ENCODE measurements around the gene ZSCAN9. TPM values are rescaled to one million over a fixed set of nuclear protein-coding genes. Genes with fewer than 3 reads are reported as not detected.

ZSCAN9 gene
- total and polyA plus RNA-seq, 2 of the 13 experiments (the other 11 are each of a cell fraction or from before 2014, with no cell fraction given), result 14.6 to 17.8 TPM

DNA sequence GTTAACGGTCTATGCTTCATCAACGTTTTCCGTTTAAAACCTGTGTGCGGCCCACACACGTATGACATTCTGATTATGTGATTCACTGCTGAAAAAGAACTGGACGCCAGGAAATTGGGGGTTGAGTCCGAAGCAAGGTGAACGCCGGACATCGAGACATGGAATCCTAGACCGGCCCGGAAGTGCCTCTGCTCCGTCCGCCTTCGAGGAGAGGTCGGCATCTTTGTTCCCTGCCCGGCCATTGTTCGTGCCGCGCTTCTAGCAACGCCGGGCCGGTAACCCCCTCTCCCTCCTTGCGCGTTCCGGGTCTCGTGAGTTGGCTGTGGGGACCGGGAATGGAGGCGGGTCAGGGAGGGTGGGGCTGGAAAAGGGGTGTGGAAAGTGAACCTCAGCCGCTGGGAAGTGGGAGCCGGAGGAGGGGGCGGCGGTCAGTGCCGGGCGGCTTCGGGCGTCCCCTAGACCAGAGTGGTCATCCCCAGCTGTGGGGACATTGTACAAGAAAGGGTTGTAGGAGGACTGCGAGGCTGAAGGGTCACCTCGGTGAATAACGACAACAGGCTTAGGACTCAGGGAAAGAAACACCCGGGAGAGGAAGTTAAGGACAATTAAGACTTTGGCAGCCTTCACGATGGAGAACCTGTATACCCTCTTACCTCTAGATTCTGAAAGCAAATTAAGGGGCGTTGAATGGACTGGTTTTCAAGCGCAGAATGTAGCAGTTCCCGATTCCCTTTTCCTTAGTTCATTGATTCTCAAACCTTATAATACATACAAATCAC lies at the start of gene ZSCAN9 (continued):
- TF ChIP-seq, protein P1, sequence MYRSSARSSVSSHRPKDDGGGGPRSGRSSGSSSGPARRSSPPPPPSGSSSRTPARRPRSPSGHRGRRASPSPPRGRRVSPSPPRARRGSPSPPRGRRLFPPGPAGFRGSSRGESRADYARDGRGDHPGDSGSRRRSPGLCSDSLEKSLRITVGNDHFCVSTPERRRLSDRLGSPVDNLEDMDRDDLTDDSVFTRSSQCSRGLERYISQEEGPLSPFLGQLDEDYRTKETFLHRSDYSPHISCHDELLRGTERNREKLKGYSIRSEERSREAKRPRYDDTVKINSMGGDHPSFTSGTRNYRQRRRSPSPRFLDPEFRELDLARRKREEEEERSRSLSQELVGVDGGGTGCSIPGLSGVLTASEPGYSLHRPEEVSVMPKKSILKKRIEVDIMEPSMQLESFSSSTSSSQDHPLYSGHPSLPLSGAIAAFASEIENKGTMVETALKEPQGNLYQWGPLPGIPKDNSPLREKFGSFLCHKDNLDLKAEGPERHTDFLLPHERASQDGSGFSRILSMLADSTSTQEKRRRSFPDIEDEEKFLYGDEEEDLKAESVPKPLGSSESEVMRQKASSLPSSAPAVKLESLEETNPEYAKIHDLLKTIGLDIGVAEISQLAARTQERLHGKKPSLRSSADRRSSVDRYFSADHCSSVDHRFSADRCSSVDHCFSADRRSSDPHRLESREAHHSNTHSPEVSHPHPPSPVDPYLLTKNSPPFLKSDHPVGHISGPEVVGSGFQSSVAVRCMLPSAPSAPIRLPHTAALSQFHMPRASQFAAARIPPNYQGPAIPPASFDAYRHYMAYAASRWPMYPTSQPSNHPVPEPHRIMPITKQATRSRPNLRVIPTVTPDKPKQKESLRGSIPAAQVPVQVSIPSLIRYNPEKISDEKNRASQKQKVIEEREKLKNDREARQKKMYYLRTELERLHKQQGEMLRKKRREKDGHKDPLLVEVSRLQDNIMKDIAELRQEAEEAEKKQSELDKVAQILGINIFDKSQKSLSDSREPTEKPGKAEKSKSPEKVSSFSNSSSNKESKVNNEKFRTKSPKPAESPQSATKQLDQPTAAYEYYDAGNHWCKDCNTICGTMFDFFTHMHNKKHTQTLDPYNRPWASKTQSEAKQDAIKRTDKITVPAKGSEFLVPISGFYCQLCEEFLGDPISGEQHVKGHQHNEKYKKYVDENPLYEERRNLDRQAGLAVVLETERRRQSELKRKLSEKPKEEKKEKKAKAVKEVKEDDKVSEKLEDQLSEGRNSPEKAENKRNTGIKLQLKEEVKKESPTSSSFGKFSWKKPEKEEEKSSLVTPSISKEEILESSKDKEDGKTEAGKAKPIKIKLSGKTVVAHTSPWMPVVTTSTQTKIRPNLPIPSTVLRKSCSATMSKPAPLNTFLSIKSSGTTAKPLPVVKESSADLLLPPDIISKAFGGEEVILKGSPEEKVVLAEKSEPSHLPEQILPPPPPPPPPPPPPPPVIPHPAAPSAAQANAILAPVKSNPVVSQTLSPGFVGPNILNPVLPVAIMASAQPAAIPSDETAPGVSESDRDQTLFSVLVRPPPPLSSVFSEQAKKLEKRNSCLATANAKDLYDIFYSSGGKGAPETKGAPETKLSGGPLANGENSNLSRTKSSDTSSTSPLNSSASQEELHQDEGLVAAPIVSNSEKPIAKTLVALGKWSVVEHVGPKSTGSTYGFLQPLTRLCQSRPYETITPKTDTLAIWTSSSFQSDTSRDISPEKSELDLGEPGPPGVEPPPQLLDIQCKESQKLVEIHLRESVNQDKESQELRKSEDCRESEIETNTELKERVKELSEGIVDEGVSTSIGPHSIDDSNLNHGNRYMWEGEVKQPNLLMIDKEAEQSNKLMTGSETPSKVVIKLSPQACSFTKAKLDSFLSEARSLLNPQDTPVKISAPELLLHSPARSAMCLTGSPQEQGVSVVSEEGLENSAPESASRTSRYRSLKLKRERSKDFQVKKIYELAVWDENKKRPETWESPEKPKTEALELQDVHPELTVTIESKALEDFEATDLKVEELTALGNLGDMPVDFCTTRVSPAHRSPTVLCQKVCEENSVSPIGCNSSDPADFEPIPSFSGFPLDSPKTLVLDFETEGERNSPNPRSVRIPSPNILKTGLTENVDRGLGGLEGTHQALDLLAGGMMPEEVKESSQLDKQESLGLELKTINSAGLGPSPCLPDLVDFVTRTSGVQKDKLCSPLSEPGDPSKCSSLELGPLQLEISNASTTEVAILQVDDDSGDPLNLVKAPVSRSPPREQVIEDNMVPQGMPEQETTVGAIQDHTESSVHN (CRISPR knock-in tag; IDR thresholded peaks at IDR 0.05), result peak; percentile 80; the same call in 1 of the 2 replicates
- peak; percentile 93; the same call in 1 of the 2 replicates for TF ChIP-seq SIN3A (IDR thresholded peaks at IDR 0.05; ENCODE audit: borderline replicate concordance, low read depth, low read length)
- peak; percentile 93 for TF ChIP-seq RELA (CRISPR knock-in tag; IDR thresholded peaks at IDR 0.05)
- no peak for TF ChIP-seq ZNF841 (CRISPR knock-in tag; IDR thresholded peaks at IDR 0.05; ENCODE audit: borderline replicate concordance)
- TF ChIP-seq ARNT (IDR thresholded peaks at IDR 0.05), result no peak
- peak; percentile 55; the same call in 1 of the 2 replicates for TF ChIP-seq ZFP1 (CRISPR knock-in tag; IDR thresholded peaks at IDR 0.05)
- TF ChIP-seq GMEB1 (CRISPR knock-in tag; IDR thresholded peaks at IDR 0.05; ENCODE audit: borderline replicate concordance), result peak; percentile 57; the same call in 1 of the 2 replicates
- peak; percentile 93 for TF ChIP-seq BCL6 (CRISPR knock-in tag; IDR thresholded peaks at IDR 0.05)
- TF ChIP-seq ZNF207 (IDR thresholded peaks at IDR 0.05; ENCODE audit: borderline replicate concordance), result no peak
- no peak for TF ChIP-seq U2AF2 (IDR thresholded peaks at IDR 0.05; ENCODE audit: low read depth, low read length)
- TF ChIP-seq RFXAP (CRISPR knock-in tag; IDR thresholded peaks at IDR 0.05; ENCODE audit: borderline replicate concordance), result peak; percentile 36; the same call in 1 of the 2 replicates
- TF ChIP-seq SIX1 (CRISPR knock-in tag; IDR thresholded peaks at IDR 0.05; ENCODE audit: borderline replicate concordance), result peak; percentile 36; the same call in 1 of the 2 replicates
- TF ChIP-seq ZSCAN22 (CRISPR knock-in tag; IDR thresholded peaks at IDR 0.05), result 0 out of 2 replicates have a peak, but pooled peaks have one; percentile 35
- peak; percentile 22 for TF ChIP-seq ZNF781 (CRISPR knock-in tag; IDR thresholded peaks at IDR 0.05; ENCODE audit: borderline replicate concordance, not compliant biosample characterization)
- TF ChIP-seq, protein P2, sequence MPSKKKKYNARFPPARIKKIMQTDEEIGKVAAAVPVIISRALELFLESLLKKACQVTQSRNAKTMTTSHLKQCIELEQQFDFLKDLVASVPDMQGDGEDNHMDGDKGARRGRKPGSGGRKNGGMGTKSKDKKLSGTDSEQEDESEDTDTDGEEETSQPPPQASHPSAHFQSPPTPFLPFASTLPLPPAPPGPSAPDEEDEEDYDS (CRISPR knock-in tag; IDR thresholded peaks at IDR 0.05), result peak; percentile 67
- TF ChIP-seq ATRX (CRISPR knock-in tag; IDR thresholded peaks at IDR 0.05; ENCODE audit: borderline replicate concordance), result no peak
- peak; percentile 67; the same call in 1 of the 2 replicates for TF ChIP-seq ZSCAN25 (CRISPR knock-in tag; IDR thresholded peaks at IDR 0.05)
- TF ChIP-seq IRF2 (CRISPR knock-in tag; IDR thresholded peaks at IDR 0.05), result peak; percentile 93
- TF ChIP-seq ZBTB3 (CRISPR knock-in tag; IDR thresholded peaks at IDR 0.05; ENCODE audit: borderline replicate concordance, low read depth), result peak; percentile 40; the same call in 1 of the 2 replicates
- peak; percentile 94 for TF ChIP-seq HIVEP1 (CRISPR knock-in tag; IDR thresholded peaks at IDR 0.05)
